ENCODE measurements around the gene NUBP1. TPM values are rescaled to one million over a fixed set of nuclear protein-coding genes. Genes with fewer than 3 reads are reported as not detected.

The NUBP1 gene
- total RNA-seq, 1 experiment from 2014 or later: 28.9 TPM

DNA sequence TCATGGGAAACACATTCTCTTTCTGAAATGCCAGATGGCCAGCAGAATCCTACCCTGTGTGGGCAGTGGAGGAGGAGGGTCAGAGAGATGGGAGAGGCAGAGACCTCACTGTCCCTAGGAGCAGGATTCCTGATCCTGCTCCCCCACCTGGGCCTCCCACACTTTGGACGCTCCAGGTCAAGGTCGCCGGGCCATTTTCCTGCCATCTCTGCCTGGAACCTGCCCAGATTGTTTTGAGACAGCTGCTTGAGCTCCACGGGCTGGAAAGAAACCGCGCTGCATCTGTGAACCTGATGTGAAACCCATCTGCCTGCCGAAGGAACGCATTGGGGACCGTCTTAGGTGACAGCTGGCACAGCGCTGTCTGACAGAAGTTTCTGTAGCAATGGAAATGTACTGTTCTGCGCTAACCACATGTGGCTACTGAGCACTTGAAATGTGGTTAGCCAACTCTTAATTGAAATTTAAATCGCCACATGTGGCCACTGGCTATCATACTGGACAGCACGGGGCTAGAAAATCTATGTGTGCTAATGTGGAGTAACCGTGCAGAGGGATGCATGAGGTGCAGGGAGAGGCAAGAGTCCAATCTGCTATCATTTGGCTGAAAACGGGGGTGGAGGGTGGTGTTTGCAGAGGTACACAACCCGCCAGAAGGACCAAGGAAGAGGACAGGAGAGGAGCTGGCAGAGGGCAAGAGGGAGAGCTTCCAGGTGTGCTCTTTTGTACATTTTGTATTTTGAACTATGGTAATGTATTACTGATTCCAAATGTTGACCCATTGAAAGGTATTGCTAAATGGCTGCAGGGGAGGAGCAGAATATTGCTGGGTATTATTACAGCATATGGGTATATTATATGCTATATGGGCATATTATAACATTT, 15.4 kb upstream of the NUBP1 start:
- no peak for DNase-seq
- no peak overlapping the region for H3K4me3 ChIP-seq
- H3K4me2 ChIP-seq: no peak overlapping the region
- no peak for TF ChIP-seq EZH2 (IDR thresholded peaks at IDR 0.05; ENCODE audit: low read depth)
- TF ChIP-seq, protein P1, sequence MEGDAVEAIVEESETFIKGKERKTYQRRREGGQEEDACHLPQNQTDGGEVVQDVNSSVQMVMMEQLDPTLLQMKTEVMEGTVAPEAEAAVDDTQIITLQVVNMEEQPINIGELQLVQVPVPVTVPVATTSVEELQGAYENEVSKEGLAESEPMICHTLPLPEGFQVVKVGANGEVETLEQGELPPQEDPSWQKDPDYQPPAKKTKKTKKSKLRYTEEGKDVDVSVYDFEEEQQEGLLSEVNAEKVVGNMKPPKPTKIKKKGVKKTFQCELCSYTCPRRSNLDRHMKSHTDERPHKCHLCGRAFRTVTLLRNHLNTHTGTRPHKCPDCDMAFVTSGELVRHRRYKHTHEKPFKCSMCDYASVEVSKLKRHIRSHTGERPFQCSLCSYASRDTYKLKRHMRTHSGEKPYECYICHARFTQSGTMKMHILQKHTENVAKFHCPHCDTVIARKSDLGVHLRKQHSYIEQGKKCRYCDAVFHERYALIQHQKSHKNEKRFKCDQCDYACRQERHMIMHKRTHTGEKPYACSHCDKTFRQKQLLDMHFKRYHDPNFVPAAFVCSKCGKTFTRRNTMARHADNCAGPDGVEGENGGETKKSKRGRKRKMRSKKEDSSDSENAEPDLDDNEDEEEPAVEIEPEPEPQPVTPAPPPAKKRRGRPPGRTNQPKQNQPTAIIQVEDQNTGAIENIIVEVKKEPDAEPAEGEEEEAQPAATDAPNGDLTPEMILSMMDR (conservative IDR thresholded peaks at IDR 0.05): no peak
- H3F3A ChIP-seq (ENCODE audit: insufficient read depth, low read depth): no peaks in the 10 kb centered on the region
- H3K9me3 ChIP-seq (ENCODE audit: insufficient read depth, low read depth): no peaks in the 10 kb centered on the region
- no peaks in the 10 kb centered on the region for H3K79me2 ChIP-seq (ENCODE audit: low read depth)
- CTCF ChIA-PET: no interaction called here
- no TSS peak for BruUV-seq (replicated peaks)
- H3K9me2 ChIP-seq (ENCODE audit: insufficient read depth): no peaks in the 10 kb centered on the region
- intact Hi-C loops (cut with micrococcal nuclease; ENCODE audit: unreplicated experiment): loop anchor here (2.0 kb wide), 1 partner anchor 149 kb away; no protein-coding TSS in a partner anchor
- H4K20me1 ChIP-seq (ENCODE audit: insufficient read depth): no peaks in the 10 kb centered on the region
- no peaks in the 10 kb centered on the region for H3K27me3 ChIP-seq (ENCODE audit: insufficient read depth, low read depth)
- H3K36me3 ChIP-seq (ENCODE audit: low read depth): no peaks in the 10 kb centered on the region
- no peak overlapping the region for H2AFZ ChIP-seq
- POLR2A ChIA-PET (ENCODE audit: unreplicated experiment): no interaction called here
- H3K27ac ChIP-seq: no peak overlapping the region
- H3K4me1 ChIP-seq (replicated peaks; ENCODE audit: insufficient read depth): peaks cover 18% of the 10 kb centered on the region

DNA sequence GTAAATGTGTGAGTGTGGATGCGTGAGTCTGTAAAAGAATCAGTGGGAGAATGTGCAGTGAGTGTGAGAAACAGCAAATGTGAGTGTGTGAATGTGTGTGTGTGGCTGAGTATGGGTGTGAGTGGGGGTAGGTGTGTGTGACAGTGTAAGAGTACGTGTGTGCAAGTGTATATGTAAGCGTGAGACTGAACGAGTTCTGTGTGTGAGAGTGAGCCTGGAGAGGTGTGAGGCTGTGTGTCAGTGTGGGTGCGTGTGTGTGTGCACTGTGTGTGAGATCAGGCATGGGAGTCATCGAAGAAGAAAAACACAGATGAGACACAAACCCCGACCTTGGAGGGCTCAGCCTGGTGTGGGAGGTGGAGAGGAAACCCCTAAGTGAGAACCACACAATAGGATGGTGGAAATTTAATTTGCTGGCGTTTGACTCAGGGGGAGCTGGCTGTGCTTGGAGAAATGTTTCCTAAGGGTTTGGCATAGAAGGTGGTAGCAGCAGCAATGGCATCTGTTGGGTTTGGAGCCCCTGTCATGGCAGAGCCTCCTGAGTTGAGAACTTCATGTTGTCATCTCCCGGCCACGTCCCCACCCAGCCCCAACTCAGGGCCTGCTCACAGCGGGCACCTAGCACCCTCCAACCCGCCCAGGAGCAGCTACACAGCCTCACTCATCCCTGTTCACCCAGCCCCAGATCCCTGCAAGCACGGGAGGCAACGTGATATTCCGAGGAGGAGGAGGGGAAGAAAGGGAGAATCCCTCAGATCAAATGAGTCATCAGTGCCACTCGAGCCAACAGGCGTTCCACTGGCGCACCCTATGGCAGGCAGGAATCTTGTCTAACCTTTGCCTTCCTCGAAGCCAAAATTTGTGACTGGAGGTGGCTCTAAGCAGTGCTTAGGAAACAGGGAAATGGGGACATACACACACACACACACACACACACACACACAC, 14.3 kb upstream of the NUBP1 start:
- no peak for TF ChIP-seq EZH2 (IDR thresholded peaks at IDR 0.05; ENCODE audit: low read depth)
- TF ChIP-seq, protein P1 (conservative IDR thresholded peaks at IDR 0.05): no peak; the same call in 1 of the 2 replicates
- no TSS peak for BruUV-seq (replicated peaks)
- Histone ChIP-seq H3K9me2 (ENCODE audit: insufficient read depth) (no peaks in the 10 kb centered on the region), H3K4me1 (replicated peaks; ENCODE audit: insufficient read depth) (peaks cover 18% of the 10 kb centered on the region), H3F3A (ENCODE audit: insufficient read depth, low read depth) (no peaks in the 10 kb centered on the region), H3K36me3 (ENCODE audit: low read depth) (no peaks in the 10 kb centered on the region), H3K9me3 (ENCODE audit: insufficient read depth, low read depth) (no peaks in the 10 kb centered on the region), H2AFZ (0 out of 2 replicates have a peak overlapping the region, but pooled peaks have one; percentile 41), H3K79me2 (ENCODE audit: low read depth) (no peaks in the 10 kb centered on the region), H3K27ac (no peak overlapping the region), H3K4me3 (no peak overlapping the region), H3K27me3 (ENCODE audit: insufficient read depth, low read depth) (no peaks in the 10 kb centered on the region), H4K20me1 (ENCODE audit: insufficient read depth) (no peaks in the 10 kb centered on the region), H3K4me2 (peak overlapping the region; percentile 63)
- ChIA-PET POLR2A (ENCODE audit: unreplicated experiment) (no interaction called here), CTCF (interaction anchor here (0.6 to 0.9 kb wide), 2 partner anchors 40 to 215 kb away, joined by 3 to 4 read pairs; no protein-coding TSS in a partner anchor)
- DNase-seq: peak; percentile 84 to 87
- intact Hi-C loops (cut with micrococcal nuclease; ENCODE audit: unreplicated experiment): loop anchor here (1.0 to 2.0 kb wide), 2 partner anchors 151 to 208 kb away; no protein-coding TSS in a partner anchor

DNA sequence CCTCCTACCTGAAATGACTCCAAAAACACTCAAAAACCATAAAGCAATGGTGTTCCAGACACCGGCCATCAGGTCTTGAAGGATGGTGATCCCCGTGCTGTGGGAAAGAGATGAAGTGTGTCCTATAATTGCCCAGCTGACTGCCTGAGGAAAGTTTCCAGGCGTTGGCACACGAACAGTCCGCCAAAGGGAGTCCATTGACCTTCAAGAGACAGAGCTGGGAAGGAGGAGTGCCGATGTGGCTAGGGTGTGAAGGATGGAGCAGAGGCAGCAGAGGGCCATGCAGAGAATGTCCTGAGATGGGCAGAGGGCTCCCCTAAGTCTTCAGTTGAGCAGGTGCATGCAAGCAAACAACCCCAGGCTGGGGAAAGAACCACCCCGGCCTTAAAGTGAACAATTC, 11.9 kb upstream of the NUBP1 start:
- BruUV-seq (replicated peaks): no TSS peak
- H3K27ac ChIP-seq: no peak overlapping the region
- CTCF ChIA-PET: interaction anchor here (1.0 kb wide), 1 partner anchor 211 kb away, joined by 5 read pairs; no protein-coding TSS in a partner anchor

More for the DNA sequence above, 11.9 kb upstream of the NUBP1 start:
- Histone ChIP-seq H3K36me3 (ENCODE audit: low read depth) (no peaks in the 10 kb centered on the region), H3K27me3 (ENCODE audit: insufficient read depth, low read depth) (no peaks in the 10 kb centered on the region), H3K4me2 (no peak overlapping the region), H3K9me2 (ENCODE audit: insufficient read depth) (no peaks in the 10 kb centered on the region), H3K79me2 (ENCODE audit: low read depth) (no peaks in the 10 kb centered on the region), H4K20me1 (ENCODE audit: insufficient read depth) (no peaks in the 10 kb centered on the region), H2AFZ (no peak overlapping the region), H3F3A (ENCODE audit: insufficient read depth, low read depth) (no peaks in the 10 kb centered on the region), H3K4me1 (replicated peaks; ENCODE audit: insufficient read depth) (peaks cover 18% of the 10 kb centered on the region), H3K4me3 (no peak overlapping the region), H3K9me3 (ENCODE audit: insufficient read depth, low read depth) (no peaks in the 10 kb centered on the region)
- POLR2A ChIA-PET (ENCODE audit: unreplicated experiment): interaction anchor here (0.6 kb wide), 1 partner anchor 138 kb away, joined by 4 read pairs; no protein-coding TSS in a partner anchor
- no peak for DNase-seq
- TF ChIP-seq EZH2 (IDR thresholded peaks at IDR 0.05; ENCODE audit: low read depth): no peak
- intact Hi-C loops (cut with micrococcal nuclease; ENCODE audit: unreplicated experiment): no loop called here
